Muscle layer of colon (tissue), 2 donors: ENCODE measurements around the gene ANXA2R.

Source experiments
- H3K27ac ChIP-seq: one replicate; pipeline ENCODE4 v1.7.0; 2013; ENCODE audit warnings: low read depth, mild to moderate bottlenecking, low read length, moderate library complexity
- H3K27me3 ChIP-seq, 2 donors: one replicate each; pipeline ENCODE4 v1.7.0; 2013; ENCODE audit warnings: low read length in 2 of 2, mild to moderate bottlenecking in 2 of 2; ENCODE audit not compliant: insufficient read depth in 2 of 2, control insufficient read depth in 1 of 2
- H3K36me3 ChIP-seq: one replicate; pipeline ENCODE4 v1.7.0; 2013; ENCODE audit warnings: mild to moderate bottlenecking, low read length; ENCODE audit not compliant: insufficient read depth
- H3K4me1 ChIP-seq: one replicate; pipeline ENCODE4 v1.7.0; 2013; ENCODE audit warnings: mild to moderate bottlenecking, low read length; ENCODE audit not compliant: insufficient read depth
- H3K4me3 ChIP-seq, 2 donors: one replicate each; pipeline ENCODE4 v1.7.0; 2013; ENCODE audit warnings: low read length in 2 of 2, low read depth in 1 of 2, mild to moderate bottlenecking in 1 of 2, moderate library complexity in 1 of 2
- H3K9ac ChIP-seq: one replicate; pipeline ENCODE4 v1.7.0; 2013; ENCODE audit warnings: low read length
- H3K9me3 ChIP-seq: one replicate; pipeline ENCODE4 v1.7.0; 2013; ENCODE audit warnings: mild to moderate bottlenecking, low read length
- donor health status: abdominal sarcoma.
- donor health status: Adenocarcinoma of cecum.

The ANXA2R gene

GRCh38 chr5:43006424-43007202, 33.5 kb downstream of the ANXA2R start:
- Histone ChIP-seq H3K27ac (no peak overlapping the region), H3K4me1 (peaks cover 4% of the 10 kb centered on the region), H3K36me3 (no peaks in the 10 kb centered on the region), H3K27me3 (peaks cover 20 to 41% of the 10 kb centered on the region in 2 donors), H3K9ac (no peak overlapping the region), H3K9me3 (peaks cover 4% of the 10 kb centered on the region), H3K4me3 (peak overlapping the region in 1 of 2 donors; percentile 63)

- Histone ChIP-seq H3K27ac (no peak overlapping the region), H3K9me3 (peaks cover 4% of the 10 kb centered on the region), H3K36me3 (no peaks in the 10 kb centered on the region), H3K4me1 (peaks cover 4% of the 10 kb centered on the region), H3K27me3 (peaks cover 26 to 49% of the 10 kb centered on the region in 2 donors), H3K9ac (no peak overlapping the region), H3K4me3 (no peak overlapping the region)
Measured at GRCh38 chr5:43005031-43005430, 35.1 kb downstream of the ANXA2R start.

- Histone ChIP-seq H3K9me3 (peaks cover 4% of the 10 kb centered on the region), H3K4me1 (no peaks in the 10 kb centered on the region), H3K4me3 (no peak overlapping the region), H3K9ac (no peak overlapping the region), H3K27me3 (peaks cover 24 to 48% of the 10 kb centered on the region in 2 donors), H3K27ac (no peak overlapping the region), H3K36me3 (no peaks in the 10 kb centered on the region)
Measured at GRCh38 chr5:43001748-43002147, 38.4 kb downstream of the ANXA2R start.

GRCh38 chr5:43000914-43001313, 39.2 kb downstream of the ANXA2R start:
- no peaks in the 10 kb centered on the region for H3K4me1 ChIP-seq
- H3K4me3 ChIP-seq, result no peak overlapping the region
- no peaks in the 10 kb centered on the region for H3K9me3 ChIP-seq
- H3K36me3 ChIP-seq, result no peaks in the 10 kb centered on the region
- H3K27ac ChIP-seq, result no peak overlapping the region
- no peak overlapping the region for H3K9ac ChIP-seq
- peaks cover 32 to 51% of the 10 kb centered on the region in 2 donors for H3K27me3 ChIP-seq

- H3K4me3 ChIP-seq, result no peak overlapping the region
- no peaks in the 10 kb centered on the region for H3K36me3 ChIP-seq
- H3K27me3 ChIP-seq, result peaks cover 38 to 56% of the 10 kb centered on the region in 2 donors
- H3K9ac ChIP-seq, result no peak overlapping the region
- H3K4me1 ChIP-seq, result no peaks in the 10 kb centered on the region
- H3K27ac ChIP-seq, result no peak overlapping the region
- peaks cover 3% of the 10 kb centered on the region for H3K9me3 ChIP-seq
Measured at GRCh38 chr5:43000111-43000840, 39.8 kb downstream of the ANXA2R start.

GRCh38 chr5:42995360-42995751, 44.8 kb downstream of the ANXA2R start:
- Histone ChIP-seq H3K27me3 (peaks cover 68 to 95% of the 10 kb centered on the region in 2 donors), H3K9me3 (peaks cover 5% of the 10 kb centered on the region), H3K4me1 (peaks cover 13% of the 10 kb centered on the region), H3K4me3 (peak overlapping the region in 1 of 2 donors; percentile 44), H3K9ac (no peak overlapping the region), H3K36me3 (no peaks in the 10 kb centered on the region), H3K27ac (no peak overlapping the region)

- H3K36me3 ChIP-seq, result no peaks in the 10 kb centered on the region
- peaks cover 5% of the 10 kb centered on the region for H3K9me3 ChIP-seq
- H3K9ac ChIP-seq, result no peak overlapping the region
- H3K27me3 ChIP-seq, result peaks cover 62 to 91% of the 10 kb centered on the region in 2 donors
- peaks cover 13% of the 10 kb centered on the region for H3K4me1 ChIP-seq
- no peak overlapping the region for H3K27ac ChIP-seq
- H3K4me3 ChIP-seq, result peak overlapping the region in 1 of 2 donors; percentile 44
Measured at GRCh38 chr5:42994555-42995359, 45.4 kb downstream of the ANXA2R start.

GRCh38 chr5:42994246-42994554, 45.9 kb downstream of the ANXA2R start:
- Histone ChIP-seq H3K4me3 (peak overlapping the region in 1 of 2 donors; percentile 44), H3K36me3 (no peaks in the 10 kb centered on the region), H3K9me3 (peaks cover 5% of the 10 kb centered on the region), H3K27me3 (peaks cover 57 to 86% of the 10 kb centered on the region in 2 donors), H3K27ac (peak overlapping the region; percentile 19), H3K9ac (no peak overlapping the region), H3K4me1 (peaks cover 13% of the 10 kb centered on the region)

GRCh38 chr5:42993516-42994245, 46.4 kb downstream of the ANXA2R start:
- Histone ChIP-seq H3K27ac (peak overlapping the region; percentile 19), H3K9me3 (peaks cover 5% of the 10 kb centered on the region), H3K36me3 (no peaks in the 10 kb centered on the region), H3K4me3 (peak overlapping the region in 1 of 2 donors; percentile 2), H3K9ac (no peak overlapping the region), H3K27me3 (peaks cover 52 to 81% of the 10 kb centered on the region in 2 donors), H3K4me1 (peaks cover 13% of the 10 kb centered on the region)

- H3K9me3 ChIP-seq, result peaks cover 5% of the 10 kb centered on the region
- no peaks in the 10 kb centered on the region for H3K36me3 ChIP-seq
- H3K9ac ChIP-seq, result peak overlapping the region; percentile 27
- peak overlapping the region; percentile 29 to 66 for H3K4me3 ChIP-seq
- H3K27ac ChIP-seq, result peak overlapping the region; percentile 7
- peaks cover 13% of the 10 kb centered on the region for H3K4me1 ChIP-seq
- H3K27me3 ChIP-seq, result peaks cover 48 to 67% of the 10 kb centered on the region in 2 donors
Measured at GRCh38 chr5:42992088-42992879, 47.8 kb downstream of the ANXA2R start.
